GM18520 (cell line): ENCODE data around the gene CTIF.

Experiments
- ATAC-seq: cut with Tn5 transposase; IDR thresholded peaks from one replicate; pipeline ENCODE4 v1.9.1; 2021; ENCODE audit not compliant: unreplicated experiment

Gene CTIF

GRCh38 chr18:48839819-48840490 lies 301.1 kb downstream of the CTIF start:
- ATAC-seq, result no peak

GRCh38 chr18:48840491-48840877 lies 301.7 kb downstream of the CTIF start:
- no peak for ATAC-seq

- no peak for ATAC-seq
Observed at GRCh38 chr18:48841381-48842258, 302.8 kb downstream of the CTIF start.

DNA sequence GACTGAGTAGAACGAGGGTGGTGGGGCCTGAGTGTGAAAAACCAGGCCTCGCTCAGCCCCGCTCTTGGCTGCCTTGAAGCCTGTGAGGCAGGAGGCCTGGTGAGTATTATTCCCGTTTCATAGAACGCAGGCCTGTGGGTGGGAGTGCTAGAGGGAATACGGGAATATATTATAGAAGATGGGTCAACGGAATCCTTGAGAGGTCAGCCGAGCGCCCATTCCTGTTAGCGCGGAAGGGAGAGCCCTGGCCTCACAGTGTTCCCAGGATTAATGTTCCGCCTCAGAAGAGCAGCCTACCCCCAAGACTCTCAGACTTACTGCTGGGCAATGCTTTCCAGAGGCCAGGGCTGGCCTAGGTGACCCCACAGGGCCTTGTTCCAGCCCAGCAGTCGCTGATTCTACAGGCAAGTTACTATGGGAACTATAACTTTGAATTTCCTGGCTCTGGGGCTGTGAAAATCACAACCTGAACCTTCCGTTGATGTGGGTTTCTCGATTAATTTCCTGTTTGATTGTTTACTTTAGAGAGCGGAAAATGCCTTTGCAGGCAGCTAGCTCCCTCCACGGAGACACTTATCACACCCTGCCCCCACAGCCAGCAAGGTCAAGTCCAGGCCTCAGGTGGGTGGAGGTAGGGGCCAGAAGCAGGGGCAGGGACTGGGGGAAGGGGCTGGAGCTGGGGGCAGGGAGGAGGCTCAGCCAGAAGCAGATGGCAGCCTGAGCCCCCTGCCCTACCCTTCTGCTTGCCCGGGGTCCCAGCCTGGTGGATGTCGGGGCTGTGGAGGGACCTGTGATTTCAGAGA lies 303.6 kb downstream of the CTIF start:
- ATAC-seq, result no peak

- no peak for ATAC-seq
Observed at GRCh38 chr18:48843162-48843561, 304.3 kb downstream of the CTIF start.

DNA sequence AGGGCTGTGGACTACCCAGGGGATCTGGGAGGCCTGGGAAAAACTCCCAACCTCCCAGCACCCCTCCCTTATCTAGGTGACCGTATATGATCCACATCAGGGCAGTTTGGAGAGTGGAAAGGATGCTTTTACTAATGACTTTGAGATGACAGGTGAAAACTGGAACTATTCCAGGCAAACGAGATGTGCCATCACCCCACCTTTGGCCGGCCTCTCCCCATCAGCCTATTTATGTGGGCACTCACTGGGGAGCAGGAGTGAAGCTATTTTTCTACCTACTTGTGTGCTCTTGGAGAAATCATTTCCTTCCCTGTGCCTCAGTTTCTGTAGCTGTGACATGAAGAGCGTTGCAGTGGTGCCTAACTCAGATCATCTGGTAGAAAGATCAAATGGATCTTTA lies 304.8 kb downstream of the CTIF start:
- no peak for ATAC-seq

- no peak for ATAC-seq
Observed at GRCh38 chr18:48844271-48844670, 305.4 kb downstream of the CTIF start.

GRCh38 chr18:48845174-48845573 lies 306.3 kb downstream of the CTIF start:
- no peak for ATAC-seq

DNA sequence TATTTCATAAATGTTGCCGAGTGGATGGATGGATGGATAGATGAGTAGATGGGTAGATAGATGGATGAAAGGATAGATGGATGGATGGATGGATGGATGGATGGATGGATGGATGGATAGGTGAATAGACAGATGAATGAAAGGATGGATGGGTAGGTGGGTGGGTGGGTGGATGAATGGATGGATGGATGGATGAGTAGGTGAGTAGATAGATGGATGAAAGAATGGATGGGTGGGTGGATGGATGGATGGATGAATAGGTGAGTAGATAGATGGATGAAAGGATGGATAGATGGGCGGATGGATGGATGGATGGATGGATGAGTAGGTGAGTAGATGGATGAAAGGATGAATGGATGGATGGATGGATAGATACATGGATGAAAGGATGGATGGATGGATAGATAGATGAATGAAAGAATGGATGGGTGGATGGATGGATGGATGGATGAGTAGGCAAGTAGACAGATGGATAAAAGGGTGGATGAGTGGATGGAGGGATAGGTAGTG lies 307.6 kb downstream of the CTIF start:
- ATAC-seq, result no peak

DNA sequence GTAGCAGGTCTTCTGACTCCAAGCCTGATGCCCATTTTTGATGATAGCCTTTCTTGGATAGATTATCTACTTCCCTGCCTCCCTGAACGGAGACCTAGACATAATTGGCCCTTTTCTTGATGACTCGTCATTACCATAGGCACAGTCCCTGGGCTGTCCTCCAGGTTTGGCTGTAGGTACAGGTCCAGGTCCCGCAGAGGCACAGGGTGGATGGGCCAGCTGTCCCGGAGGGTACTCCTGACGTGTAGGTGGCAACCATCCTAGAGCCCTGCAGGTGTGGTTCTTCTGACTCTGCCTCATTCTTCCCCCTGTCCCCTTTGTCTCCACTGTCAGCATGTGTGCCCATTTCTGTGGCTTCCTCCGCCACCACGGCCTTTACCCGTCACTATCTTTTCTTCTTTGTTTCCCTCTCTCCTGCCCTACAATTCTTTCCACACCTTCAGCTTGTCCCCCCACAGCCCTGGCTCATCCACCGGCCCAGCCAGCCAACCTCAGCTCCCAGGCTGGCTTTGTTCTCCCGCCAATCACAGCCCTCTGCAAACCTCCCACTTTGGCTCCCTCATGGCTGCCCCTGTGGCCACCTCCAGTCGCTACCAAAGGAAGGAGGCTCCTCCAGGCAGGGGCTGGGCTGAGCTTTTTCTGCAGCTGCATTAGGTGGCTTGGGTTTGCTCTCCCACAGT lies 309.1 kb downstream of the CTIF start:
- no peak for ATAC-seq

- no peak for ATAC-seq
Observed at GRCh38 chr18:48848641-48849143, 309.9 kb downstream of the CTIF start.

DNA sequence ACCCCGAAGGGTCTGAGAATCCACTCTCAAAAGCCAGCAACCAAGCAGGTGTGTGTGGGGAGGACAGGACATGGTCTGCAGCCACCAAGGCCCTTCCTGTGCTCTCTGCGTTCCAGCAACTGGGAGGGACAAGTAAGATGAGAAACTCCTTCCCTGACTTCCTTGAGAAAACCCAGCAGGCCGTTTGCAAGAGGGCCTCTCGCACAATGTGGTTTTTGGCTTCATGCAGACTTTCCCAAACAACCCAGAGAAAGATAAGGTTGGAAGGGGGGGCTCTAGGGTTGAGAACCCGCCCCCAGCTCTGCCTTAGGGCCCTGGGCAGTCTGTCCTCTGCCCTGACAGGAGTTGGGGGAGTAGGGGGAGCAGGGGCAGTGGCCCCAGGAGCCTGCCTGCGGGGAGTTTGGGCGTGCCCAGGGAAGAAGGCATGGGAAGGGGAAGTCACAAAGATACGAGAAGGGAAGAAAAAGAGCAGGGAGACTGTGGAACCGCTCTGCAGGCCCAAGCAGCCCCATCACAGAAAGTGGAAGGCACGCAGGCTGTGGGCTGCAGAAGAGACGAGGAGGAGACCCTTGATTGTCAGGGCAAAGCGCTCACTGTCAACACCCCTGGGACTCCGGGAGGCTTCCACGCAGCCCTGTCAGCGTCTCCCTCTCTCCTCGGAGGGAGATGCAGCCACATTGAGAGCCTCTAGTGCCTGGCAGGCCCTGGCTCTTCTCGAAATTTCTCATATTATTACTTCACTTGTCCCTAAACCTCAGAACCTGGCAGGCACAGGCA lies 312.2 kb downstream of the CTIF start:
- no peak for ATAC-seq

- ATAC-seq, result no peak
Observed at GRCh38 chr18:48851599-48851960, 312.7 kb downstream of the CTIF start.

- ATAC-seq, result no peak
Observed at GRCh38 chr18:48852292-48852691, 313.5 kb downstream of the CTIF start.

GRCh38 chr18:48852794-48853193 lies 314.0 kb downstream of the CTIF start:
- ATAC-seq, result no peak

DNA sequence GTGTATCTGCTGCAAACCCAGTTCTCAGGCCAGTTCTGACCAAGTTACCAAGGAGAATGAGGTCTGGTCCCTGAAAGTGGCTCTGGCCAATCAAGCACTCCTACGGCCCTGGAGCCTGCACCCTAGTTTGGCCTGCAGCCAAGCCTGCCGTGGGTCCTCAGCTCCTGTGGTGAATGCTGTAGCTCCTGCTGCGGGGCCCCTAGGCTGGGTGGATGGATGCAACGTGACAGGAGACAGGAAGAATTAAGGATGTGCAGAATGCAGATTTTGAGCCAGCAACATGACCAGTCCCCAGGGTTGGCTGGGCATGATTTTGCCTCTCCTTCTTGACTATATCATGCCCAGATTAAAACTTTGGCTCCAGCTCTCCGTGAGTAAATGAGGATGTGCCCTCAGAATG lies 314.8 kb downstream of the CTIF start:
- ATAC-seq, result no peak

GRCh38 chr18:48854780-48855179 lies 315.9 kb downstream of the CTIF start:
- no peak for ATAC-seq

- ATAC-seq, result no peak
Observed at GRCh38 chr18:48855422-48856377, 316.9 kb downstream of the CTIF start.
